ENCODE results near the gene OR2S2.
"Not testable (repeated sequence)": the region's sequence is repeated elsewhere in the genome, so short reads cannot be mapped to it uniquely, and the experiment has no call there.

OR2S2 gene, protein sequence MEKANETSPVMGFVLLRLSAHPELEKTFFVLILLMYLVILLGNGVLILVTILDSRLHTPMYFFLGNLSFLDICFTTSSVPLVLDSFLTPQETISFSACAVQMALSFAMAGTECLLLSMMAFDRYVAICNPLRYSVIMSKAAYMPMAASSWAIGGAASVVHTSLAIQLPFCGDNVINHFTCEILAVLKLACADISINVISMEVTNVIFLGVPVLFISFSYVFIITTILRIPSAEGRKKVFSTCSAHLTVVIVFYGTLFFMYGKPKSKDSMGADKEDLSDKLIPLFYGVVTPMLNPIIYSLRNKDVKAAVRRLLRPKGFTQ

DNA sequence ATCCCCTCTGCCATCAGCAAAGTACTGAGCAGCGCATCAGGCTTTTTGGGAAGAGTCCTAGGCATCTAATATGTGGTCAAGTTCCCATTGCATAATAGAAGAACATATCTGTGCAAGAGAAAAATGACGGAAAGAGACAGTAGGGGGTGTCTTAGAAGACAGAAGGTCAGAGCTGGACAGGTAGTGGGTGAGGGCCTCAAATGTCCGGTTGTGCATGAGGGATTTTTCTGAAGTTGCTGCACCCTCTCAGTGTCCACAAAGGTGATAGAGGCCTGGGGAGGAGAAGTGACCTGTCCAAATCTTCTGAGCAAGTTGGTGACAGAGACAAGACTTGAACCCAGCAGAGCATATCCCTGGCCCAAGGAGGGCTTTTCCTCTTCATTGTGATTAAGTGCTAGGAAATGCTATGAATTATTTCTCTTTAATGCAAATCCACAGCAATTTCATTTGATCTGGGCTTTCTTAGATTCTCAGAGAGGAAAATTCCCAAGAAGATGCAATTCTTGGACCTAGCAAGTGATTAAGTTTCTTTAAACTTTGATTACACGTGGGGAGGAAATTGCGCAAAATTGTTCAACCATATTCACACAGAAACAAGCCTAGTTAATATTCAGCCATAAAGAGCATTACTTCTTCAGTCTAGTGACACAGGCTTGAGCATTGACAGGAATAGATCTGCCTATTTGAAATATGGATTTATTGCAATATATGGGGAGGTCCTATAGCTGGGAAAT, at the start of gene OR2S2:
TSS of gene OR2S2 (minus strand) at position 51 of the 734 bp plus-strand sequence. CDS start 56 bp downstream, outside the sequence.
- intact Hi-C loops (cut with DNase I): loop anchor here (5.0 kb wide), 1 partner anchor 64 kb away; no protein-coding TSS in a partner anchor
- DNase-seq: no peak

DNA sequence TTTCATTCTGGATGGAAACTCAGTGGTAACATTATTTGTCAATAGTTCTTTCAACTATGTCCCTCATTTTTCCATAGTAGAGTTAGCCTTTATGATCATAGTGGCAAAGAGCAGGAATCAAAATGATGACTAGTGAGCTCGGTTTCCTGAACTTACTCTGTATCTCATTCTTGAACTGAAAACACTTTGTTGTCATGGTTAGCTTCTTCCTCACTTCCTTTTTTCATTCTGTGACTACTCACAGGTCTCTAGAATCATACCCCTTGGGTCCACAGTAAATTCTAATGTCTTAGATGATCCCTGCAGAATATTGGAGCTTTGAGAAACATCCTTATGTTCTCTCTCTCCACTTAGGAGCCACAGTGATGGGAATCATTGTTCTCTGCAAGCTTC, 49.4 kb upstream of the OR2S2 start:
- intact Hi-C loops (cut with DNase I): no loop called here
- no peak for DNase-seq

DNA sequence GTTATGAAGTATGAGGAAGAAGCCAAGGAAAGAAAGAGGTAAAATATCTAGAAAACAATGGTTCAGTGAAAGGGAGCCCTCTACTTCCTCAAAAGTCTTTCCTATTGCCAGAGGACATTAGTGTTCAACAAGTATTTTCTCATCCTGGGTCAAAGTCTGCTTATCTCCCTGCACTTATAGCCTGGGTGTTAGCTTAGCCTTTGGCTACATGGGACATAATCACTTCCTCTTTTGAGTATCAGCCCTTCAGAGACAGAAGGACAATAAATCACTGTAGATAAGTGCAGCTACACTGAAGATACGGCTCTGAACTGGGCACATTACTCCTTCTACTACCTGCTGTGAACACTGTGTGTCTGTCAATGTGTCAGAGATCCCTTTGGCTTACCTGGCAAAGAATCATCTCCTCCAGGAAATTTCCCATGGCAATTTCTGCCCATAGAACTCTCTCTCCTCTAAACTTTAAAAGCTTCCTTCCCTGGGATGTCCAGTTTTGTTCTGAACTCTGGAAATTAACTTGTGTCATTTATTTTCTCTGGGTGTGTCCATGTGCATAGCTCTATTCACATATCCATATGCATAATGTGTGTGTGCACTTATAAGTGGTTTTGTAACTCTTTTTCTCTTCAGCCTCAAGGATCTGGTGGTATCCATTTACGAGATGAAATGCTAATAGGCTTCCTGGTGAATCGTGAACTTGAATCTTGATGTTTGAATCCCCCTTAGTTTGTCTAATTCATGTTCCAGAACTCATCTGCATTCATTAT, 48.8 kb upstream of the OR2S2 start:
- no peak for DNase-seq
- intact Hi-C loops (cut with DNase I): no loop called here

DNA sequence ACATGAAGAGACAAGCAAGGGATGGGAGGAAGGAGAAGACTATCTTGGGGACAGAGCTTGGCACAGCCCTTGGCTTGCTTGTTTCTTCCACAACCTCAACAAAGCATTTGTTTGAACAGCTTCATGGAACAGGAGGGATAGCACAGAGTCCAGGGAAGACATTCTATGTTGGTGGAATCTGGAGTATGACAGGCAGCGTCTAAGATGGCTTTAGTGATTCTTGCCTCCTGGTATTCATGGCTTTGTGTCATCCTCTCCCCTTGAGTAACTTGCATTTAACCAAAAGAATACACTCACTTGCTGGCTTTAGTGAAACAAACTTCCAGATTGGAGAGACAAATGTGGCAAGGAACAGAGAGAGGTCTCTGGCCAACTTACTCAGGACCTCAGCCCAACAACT, 47.9 kb upstream of the OR2S2 start:
- no peak for DNase-seq

DNA sequence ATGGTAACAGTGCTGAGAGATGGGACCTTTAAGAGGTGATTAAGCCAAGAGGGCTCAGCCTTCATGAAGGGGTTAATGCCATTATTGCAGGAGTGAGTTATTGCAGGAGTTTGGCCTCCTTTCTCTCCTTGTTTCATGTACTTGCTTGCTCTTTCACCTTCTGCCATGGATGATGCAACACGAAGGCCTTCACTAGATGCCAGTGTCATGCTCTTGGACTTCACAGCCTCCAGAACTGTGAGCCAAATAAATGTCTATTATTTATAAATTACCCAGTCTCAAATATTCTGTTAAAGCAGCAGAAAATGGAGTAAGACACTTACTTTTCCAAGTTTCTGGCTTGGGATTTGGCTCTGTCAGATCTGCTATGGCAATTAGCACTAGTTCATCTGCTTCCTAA, 40.4 kb upstream of the OR2S2 start:
- no peak for DNase-seq
- intact Hi-C loops (cut with DNase I): no loop called here

More for the DNA sequence above, 47.9 kb upstream of the OR2S2 start:
- intact Hi-C loops (cut with DNase I): no loop called here

DNA sequence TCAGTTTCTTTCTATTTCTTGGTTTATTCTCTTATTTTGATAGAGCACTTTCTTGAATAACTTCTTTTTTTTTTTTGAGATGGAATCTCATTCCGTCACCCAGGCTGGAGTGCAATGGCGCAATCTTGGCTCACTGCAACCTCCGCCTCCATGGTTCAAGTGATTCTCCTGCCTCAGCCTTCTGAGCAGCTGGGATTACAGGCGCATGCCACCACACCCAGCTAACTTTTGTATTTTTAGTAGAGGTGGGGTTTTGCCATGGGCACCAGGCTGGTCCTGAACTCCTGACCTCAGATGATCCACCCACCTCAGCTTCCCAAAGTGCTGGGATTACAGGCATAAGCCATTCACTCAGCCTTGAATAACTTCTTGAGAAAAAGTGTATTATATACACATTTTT, 39.1 kb upstream of the OR2S2 start:
- intact Hi-C loops (cut with DNase I); DNase-seq: not testable (repeated sequence)

DNA sequence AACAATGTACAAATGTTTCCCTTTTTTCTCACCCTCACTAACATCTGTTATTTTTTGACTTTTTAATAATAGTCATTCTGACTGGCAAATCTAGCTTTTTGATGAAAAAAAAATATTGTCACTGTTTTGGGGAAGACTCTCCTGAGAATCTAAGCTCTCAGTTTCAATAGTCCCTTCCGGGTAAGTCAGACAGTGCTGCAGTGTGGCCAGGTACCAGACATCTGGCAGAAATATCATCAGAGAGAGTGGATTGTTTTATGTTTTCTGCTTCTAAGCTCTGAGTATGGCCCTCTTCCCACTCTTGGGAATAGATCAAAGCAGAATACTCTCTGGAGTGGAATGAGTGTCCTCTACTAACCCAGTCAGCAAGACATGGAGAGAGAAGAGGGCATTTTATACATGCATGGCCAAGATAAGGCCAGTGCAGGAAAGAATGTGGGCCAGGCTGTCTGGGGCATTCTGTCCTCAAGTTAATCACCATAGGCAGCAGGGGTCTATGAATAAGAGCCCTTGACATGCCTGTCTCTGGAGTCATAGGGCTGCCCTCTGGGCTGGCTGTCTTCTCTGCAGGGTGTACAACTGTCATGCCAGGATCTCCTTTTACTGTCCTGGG, 38.5 kb upstream of the OR2S2 start:
- intact Hi-C loops (cut with DNase I): no loop called here
- no peak for DNase-seq

DNA sequence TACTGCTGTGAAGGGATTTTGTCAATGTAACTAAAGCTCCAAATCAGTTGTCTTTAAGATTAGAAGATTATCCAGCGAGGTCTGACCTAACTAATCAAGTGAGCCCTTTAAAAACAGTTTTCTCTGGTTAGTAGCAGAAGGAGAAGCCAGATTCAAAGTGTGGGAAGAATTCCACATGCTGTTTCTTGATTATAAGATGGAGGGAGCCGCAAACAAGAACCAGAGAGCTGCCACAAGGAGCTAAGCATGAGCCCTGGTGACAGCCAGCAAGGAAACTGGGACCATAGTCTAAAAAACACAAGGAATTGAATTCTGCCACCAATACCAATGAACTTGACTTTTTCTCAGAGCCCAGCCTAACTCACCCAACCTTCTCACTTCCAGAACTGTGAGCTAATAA, 37.0 kb upstream of the OR2S2 start:
- intact Hi-C loops (cut with DNase I): no loop called here
- DNase-seq: no peak

DNA sequence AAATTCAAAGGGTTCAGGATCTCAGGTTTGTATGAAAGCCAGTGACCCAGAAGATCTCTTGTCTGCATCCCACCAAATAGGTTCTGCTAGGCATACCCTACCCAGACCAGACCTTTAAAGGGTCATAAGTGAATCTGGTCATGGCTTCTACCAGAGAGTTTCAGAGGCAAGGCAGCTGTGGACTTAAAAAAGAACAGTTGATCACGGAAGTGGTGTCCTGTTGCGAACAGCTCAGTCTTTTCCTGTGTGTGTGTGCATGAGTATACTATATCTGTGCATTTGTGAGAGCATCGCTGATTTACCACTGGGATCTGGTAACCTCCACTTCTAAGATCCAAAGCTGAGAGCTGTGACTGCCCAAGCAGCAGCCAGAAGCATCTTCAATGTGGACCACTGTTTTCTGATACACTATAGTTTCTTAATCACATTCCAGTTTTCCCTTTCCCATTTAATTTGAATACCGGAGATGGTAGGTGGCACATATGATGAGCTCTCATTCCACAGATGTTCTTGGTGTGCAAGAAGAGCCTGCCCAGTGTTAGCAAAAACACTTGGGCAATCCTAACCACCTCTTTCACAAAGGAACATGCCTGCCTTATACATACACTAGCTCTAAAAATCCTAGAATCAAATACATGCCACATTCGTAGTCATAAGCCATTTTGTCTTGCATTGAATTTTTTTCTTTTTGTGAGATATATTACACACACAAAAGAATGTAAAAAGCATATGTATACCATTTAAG, 36.2 kb upstream of the OR2S2 start:
- DNase-seq: no peak
- intact Hi-C loops (cut with DNase I): no loop called here

DNA sequence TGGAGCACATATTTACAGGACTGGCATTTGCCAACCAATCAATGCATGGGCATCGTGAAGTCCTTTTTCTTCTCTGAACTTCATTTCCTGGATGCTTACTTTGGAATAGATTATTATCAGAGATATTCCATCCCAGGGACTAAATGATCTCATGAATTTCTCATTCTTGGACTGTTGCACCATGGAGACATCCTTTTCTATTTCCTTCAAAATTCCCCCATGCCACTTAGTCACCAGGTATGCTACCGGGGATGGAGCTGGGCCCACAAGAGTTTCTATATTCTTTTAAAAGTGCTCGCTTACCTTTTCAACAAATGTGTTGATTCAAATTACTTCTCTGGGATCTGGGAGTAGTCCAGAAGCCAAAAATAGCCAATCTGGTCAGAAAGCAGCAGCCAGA, 35.2 kb upstream of the OR2S2 start:
- DNase-seq; intact Hi-C loops (cut with DNase I): not testable (repeated sequence)

DNA sequence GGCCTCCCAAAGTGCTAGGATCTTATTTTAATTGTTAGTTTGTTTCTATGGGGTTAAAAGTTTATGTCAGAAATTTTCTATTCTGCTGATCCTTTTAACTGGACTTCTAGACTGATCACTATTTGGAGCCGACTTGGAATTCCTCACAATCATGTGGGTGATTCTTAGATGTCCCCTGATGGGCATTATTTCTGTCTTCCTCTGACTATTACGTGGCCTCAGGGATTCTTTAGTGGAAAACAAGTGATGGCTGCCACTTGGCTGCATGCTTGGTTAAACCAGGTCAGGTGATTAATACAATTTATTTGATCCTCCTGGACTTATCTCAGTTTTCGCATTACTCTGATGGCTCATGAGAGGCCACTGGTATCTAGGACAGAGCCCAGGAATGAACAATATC, 32.2 kb upstream of the OR2S2 start:
- DNase-seq: no peak
- intact Hi-C loops (cut with DNase I): no loop called here

DNA sequence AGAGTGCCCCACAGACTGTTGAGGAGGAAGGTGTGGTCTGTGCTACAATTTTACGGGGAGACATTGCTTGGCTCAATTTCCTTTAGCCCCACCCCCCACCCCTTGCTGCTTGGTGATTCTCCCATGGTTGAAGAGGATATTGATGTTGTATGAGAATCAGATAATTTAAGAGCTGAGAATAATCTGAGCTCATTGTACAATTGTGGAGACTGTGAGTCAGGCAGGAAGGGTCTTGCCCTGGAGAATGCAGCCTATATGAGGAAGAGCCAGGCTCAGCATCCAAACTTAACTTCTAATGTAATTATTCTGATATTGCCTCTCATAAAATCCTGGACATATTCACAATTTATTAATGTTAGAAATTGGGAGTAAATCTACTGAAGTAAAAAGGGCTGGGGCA, 26.1 kb upstream of the OR2S2 start:
- DNase-seq: no peak
- intact Hi-C loops (cut with DNase I): no loop called here

DNA sequence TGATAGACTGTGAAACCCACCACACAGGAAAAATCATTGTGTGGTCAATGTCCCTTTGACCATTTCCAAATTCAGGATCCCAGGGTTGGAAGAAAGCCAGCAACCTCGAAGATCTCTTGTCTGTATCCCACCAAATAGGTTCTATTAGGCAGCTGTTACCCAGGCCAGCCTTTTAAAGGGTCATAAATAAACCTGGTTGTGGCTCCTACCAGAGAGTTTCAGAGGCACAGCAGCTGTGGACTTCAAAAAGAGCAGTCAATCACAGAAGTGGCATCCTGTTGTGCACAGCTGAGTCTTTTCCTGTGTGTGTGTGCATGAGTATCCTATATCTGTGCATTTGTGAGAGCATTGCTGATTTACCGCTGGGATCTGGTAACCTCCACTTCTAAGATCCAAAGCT, 23.7 kb upstream of the OR2S2 start:
- DNase-seq: no peak

DNA sequence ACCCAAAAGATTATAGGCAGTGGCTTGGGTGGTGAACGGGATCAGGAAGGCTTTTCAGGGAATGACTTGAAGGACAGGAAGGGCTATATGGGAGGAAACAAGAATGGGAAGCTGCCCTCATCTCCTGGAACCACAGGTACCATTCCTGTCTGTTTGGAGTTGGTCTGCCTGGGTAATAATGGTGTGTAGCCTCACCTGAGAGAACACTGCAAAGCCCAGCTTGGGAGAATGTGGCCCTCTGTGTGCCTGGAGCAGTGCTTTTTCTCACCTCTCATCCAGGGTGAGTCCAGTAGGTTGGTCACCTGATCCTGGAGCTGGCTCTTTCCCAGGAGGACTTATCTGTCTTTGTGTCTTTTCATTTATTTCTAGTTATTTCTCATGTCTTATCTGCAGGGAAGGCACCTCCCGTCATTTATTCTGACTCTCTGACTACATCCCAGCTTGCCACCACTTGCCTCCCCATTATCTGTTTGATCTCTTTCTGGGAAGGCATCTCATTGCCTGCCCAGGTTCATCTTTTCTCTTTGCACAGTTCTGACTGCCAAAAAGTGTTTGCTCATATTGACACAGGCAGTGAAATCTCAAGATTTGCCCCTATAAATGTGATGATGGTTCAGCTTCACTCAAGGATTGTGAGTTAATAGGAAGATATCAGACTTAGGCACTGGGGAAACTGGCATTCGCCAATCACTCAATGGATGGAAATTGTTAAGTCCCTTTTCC, 22.5 kb upstream of the OR2S2 start:
- no peak for DNase-seq
- intact Hi-C loops (cut with DNase I): no loop called here

More for the DNA sequence above, 23.7 kb upstream of the OR2S2 start:
- intact Hi-C loops (cut with DNase I): no loop called here

DNA sequence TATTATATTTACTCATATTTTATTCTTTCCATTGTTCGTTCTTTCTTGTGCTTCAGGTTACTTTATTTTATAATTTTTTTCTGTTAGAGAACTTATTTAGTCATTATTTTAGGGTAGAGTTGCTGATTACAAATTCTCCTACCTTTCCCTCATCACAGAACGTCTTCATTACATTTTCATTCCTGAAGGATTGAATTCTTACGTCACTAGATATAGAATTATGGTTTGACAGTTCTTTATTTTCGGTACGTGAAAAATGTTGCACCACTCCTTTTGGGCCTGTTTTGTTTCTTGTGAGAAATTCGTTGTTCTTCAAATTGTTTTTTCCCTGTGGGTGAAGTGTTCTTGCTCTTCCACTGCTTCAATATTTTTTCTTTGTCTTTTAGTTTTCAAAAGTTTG, 20.8 kb upstream of the OR2S2 start:
- no peak for DNase-seq
- intact Hi-C loops (cut with DNase I): no loop called here

DNA sequence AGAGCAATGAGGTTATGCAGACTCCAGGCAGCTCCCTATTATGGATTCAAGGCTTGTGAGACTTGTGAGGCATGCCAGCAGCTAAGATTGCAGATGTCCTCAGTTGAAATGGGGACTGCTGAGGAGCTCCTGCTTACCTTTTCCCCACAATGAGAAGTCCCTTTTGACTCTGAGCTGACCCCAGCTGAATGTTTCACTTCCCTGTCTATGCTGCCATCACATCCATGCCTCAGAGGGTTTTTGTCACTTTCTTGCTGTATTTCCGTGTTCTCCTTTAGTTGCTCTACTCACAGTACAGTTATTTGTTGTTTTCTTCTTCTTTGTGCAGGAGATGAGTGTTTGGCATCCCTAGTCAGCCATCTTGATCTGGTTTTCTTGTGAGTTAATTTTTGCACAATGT, 18.8 kb upstream of the OR2S2 start:
- no peak for DNase-seq
- intact Hi-C loops (cut with DNase I): no loop called here

DNA sequence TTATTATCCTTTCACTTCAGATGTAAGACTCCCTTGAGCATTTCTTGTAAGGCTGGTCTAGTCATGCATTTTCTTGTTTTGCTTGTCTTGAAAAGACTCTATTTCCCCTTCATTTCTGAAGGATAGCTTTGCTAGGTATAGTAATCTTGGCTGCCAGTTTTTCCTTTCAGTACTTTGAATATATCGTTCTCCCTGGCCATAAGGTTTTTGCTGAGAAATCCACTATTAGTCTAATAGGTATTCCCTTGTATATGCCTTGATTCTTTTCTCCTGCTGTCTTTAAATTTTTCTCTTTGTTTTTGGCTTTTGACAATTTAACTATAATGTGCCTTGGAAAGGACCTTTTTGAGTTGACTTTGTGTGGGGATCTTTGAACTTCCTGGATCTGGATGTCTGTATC, 16.8 kb upstream of the OR2S2 start:
- intact Hi-C loops (cut with DNase I): no loop called here

DNA sequence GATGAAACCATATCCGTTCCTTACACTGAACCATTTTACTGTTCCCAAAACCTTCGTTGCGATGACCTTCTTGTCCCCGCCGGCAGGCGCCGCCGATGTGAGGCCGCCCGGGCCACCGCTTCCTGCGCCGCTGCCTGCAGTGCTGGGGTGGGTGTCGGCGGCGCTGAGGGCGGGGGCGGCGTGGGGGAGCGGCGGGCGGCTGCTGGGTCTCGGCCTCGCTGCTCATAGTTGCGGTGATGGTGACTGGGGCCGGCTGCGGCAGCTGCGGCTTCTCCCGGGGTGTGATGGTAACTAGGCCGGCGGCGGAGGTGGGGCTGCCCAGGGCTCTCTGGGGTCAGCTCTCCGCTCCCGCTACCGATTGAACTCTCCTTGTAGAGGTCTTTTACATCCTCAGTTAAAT, 14.1 kb upstream of the OR2S2 start:
- intact Hi-C loops (cut with DNase I): no loop called here
- no peak for DNase-seq

More for the DNA sequence above, 16.8 kb upstream of the OR2S2 start:
- no peak for DNase-seq
